ENCODE results near the gene GALC. TPM values are rescaled to one million over a fixed set of nuclear protein-coding genes. Genes with fewer than 3 reads are reported as not detected.

GALC gene
- total RNA-seq, 3 donors from 2014 or later (not counting 1 experiment from before 2014, with no cell fraction given): 50.3 to 78.2 (median 67.2) TPM

- 49% methylated on average over 3 of the region's 4 CpGs for WGBS (ENCODE audit: insufficient coverage)
- H3K36me3 ChIP-seq (ENCODE audit: control insufficient read depth, insufficient read depth, low read length): peaks cover 4% of the 10 kb centered on the region
- no peaks in the 10 kb centered on the region for H3K27me3 ChIP-seq (ENCODE audit: control insufficient read depth, insufficient read depth, low read length)
- Mint-ChIP-seq H3K27ac (peak overlapping the region; percentile 77 to 84), H3K9me3 (no peaks in the 10 kb centered on the region), H3K27me3 (ENCODE audit: low read depth in 2 of 2) (no peaks in the 10 kb centered on the region), H3K4me1 (peaks cover 32 to 54% of the 10 kb centered on the region in 2 donors), H3K4me3 (peak overlapping the region; percentile 15), H3K36me3 (no peaks in the 10 kb centered on the region)
- intact Hi-C loops (cut with micrococcal nuclease): no loop called here
- DNase-seq (peak in 1 of 2 donors; percentile 31), ATAC-seq (peak in 1 of 3 donors; percentile 44)
- TF ChIP-seq CTCF (IDR thresholded peaks at IDR 0.05): no peak
- peaks cover 21% of the 10 kb centered on the region for H3K4me1 ChIP-seq (ENCODE audit: control insufficient read depth, insufficient read depth, low read length)
- no peaks in the 10 kb centered on the region for H3K9me3 ChIP-seq (ENCODE audit: control insufficient read depth, insufficient read depth, low read length)
- no peak overlapping the region for H3K27ac ChIP-seq (ENCODE audit: low read length)
- H3K4me3 ChIP-seq (ENCODE audit: low read length): no peak overlapping the region
Observed at GRCh38 chr14:88002421-88003075, 9.6 kb upstream of the GALC start.

GRCh38 chr14:87999277-87999676, 6.3 kb upstream of the GALC start:
- H3K36me3 ChIP-seq (ENCODE audit: control insufficient read depth, insufficient read depth, low read length): no peaks in the 10 kb centered on the region
- H3K4me3 ChIP-seq (ENCODE audit: low read length): no peak overlapping the region
- no peaks in the 10 kb centered on the region for H3K9me3 Mint-ChIP-seq
- 90% methylated on average over 2 of the region's 2 CpGs for whole genome bisulfite sequencing (ENCODE audit: insufficient coverage)
- H3K4me3 Mint-ChIP-seq: no peak overlapping the region
- no peak for ATAC-seq
- peaks cover 24% of the 10 kb centered on the region for H3K4me1 ChIP-seq (ENCODE audit: control insufficient read depth, insufficient read depth, low read length)
- no peaks in the 10 kb centered on the region for H3K9me3 ChIP-seq (ENCODE audit: control insufficient read depth, insufficient read depth, low read length)
- no peak for DNase-seq
- H3K27me3 ChIP-seq (ENCODE audit: control insufficient read depth, insufficient read depth, low read length): no peaks in the 10 kb centered on the region
- no peaks in the 10 kb centered on the region for H3K36me3 Mint-ChIP-seq
- TF ChIP-seq CTCF (IDR thresholded peaks at IDR 0.05): no peak
- intact Hi-C loops (cut with micrococcal nuclease): loop anchor here (10.0 kb wide), 1 partner anchor 1956 kb away; the partner anchor contains the start of genes EFCAB11 and TDP1
- H3K27ac Mint-ChIP-seq: peak overlapping the region in 1 of 2 donors; percentile 1
- H3K4me1 Mint-ChIP-seq: peaks cover 38 to 46% of the 10 kb centered on the region in 2 donors
- H3K27me3 Mint-ChIP-seq (ENCODE audit: low read depth in 2 of 2): no peaks in the 10 kb centered on the region
- H3K27ac ChIP-seq (ENCODE audit: low read length): no peak overlapping the region

- no peaks in the 10 kb centered on the region for H3K27me3 Mint-ChIP-seq (ENCODE audit: low read depth in 2 of 2)
- Histone ChIP-seq H3K27ac (ENCODE audit: low read length) (no peak overlapping the region), H3K4me3 (ENCODE audit: low read length) (no peak overlapping the region), H3K36me3 (ENCODE audit: control insufficient read depth, insufficient read depth, low read length) (no peaks in the 10 kb centered on the region), H3K9me3 (ENCODE audit: control insufficient read depth, insufficient read depth, low read length) (no peaks in the 10 kb centered on the region), H3K27me3 (ENCODE audit: control insufficient read depth, insufficient read depth, low read length) (no peaks in the 10 kb centered on the region), H3K4me1 (ENCODE audit: control insufficient read depth, insufficient read depth, low read length) (peaks cover 30% of the 10 kb centered on the region)
- intact Hi-C loops (cut with micrococcal nuclease): loop anchor here (10.0 kb wide), 1 partner anchor 1956 kb away; the partner anchor contains the start of genes EFCAB11 and TDP1
- H3K36me3 Mint-ChIP-seq: no peaks in the 10 kb centered on the region
- no peak overlapping the region for H3K4me3 Mint-ChIP-seq
- H3K9me3 Mint-ChIP-seq: no peaks in the 10 kb centered on the region
- ATAC-seq (no peak), DNase-seq (no peak)
- peaks cover 45 to 51% of the 10 kb centered on the region in 2 donors for H3K4me1 Mint-ChIP-seq
- peak overlapping the region in 1 of 2 donors; percentile 1 for H3K27ac Mint-ChIP-seq
- no peak for TF ChIP-seq CTCF (IDR thresholded peaks at IDR 0.05)
Observed at GRCh38 chr14:87998482-87998881, 5.5 kb upstream of the GALC start.

- Histone ChIP-seq H3K9me3 (ENCODE audit: control insufficient read depth, insufficient read depth, low read length) (no peaks in the 10 kb centered on the region), H3K4me3 (ENCODE audit: low read length) (no peak overlapping the region), H3K4me1 (ENCODE audit: control insufficient read depth, insufficient read depth, low read length) (peaks cover 27% of the 10 kb centered on the region), H3K27ac (ENCODE audit: low read length) (peak overlapping the region; percentile 98), H3K36me3 (ENCODE audit: control insufficient read depth, insufficient read depth, low read length) (no peaks in the 10 kb centered on the region), H3K27me3 (ENCODE audit: control insufficient read depth, insufficient read depth, low read length) (no peaks in the 10 kb centered on the region)
- H3K9me3 Mint-ChIP-seq: no peaks in the 10 kb centered on the region
- no peaks in the 10 kb centered on the region for H3K36me3 Mint-ChIP-seq
- no peak for TF ChIP-seq CTCF (IDR thresholded peaks at IDR 0.05)
- intact Hi-C loops (cut with micrococcal nuclease): loop anchor here (10.0 kb wide), 1 partner anchor 1959 kb away; the partner anchor contains the start of genes EFCAB11 and TDP1
- 78% methylated on average over 1 of the region's 1 CpG for WGBS (ENCODE audit: insufficient coverage)
- H3K4me3 Mint-ChIP-seq: peak overlapping the region; percentile 6
- peak overlapping the region; percentile 93 to 97 for H3K27ac Mint-ChIP-seq
- DNase-seq: no peak
- peaks cover 47 to 58% of the 10 kb centered on the region in 2 donors for H3K4me1 Mint-ChIP-seq
- no peak for ATAC-seq
- H3K27me3 Mint-ChIP-seq (ENCODE audit: low read depth in 2 of 2): no peaks in the 10 kb centered on the region
Observed at GRCh38 chr14:87996291-87996592, 3.3 kb upstream of the GALC start.

Data from natural killer cell (primary cell).